Psoas muscle (tissue), 8 donors: ENCODE data around the gene CNOT11. TPM values are rescaled to one million over a fixed set of nuclear protein-coding genes. Genes with fewer than 3 reads are reported as not detected.

Experiments
- ATAC-seq, 4 donors: fragments of 200-7000 bp; cut with Tn5 transposase; one replicate each; pipeline ENCODE4 v1.9.1; 2020; ENCODE audit warnings: moderate library complexity in 3 of 4, mild to moderate bottlenecking in 2 of 4
- DNase-seq, 2 donors: peaks; one replicate each; pipeline ENCODE4 v3.0.0-alpha.2; 2020
- H3K27ac ChIP-seq: fragments of 200-600 bp; one replicate; pipeline ENCODE4 v1.8.0; 2022
- H3K27me3 ChIP-seq, 3 donors: fragments of 200-600 bp in 1 of 3; one replicate each; pipeline versions ENCODE4 v1.6.1 to v1.8.0; 2013 to 2022; ENCODE audit warnings: low read length in 2 of 3, mild to moderate bottlenecking in 2 of 3, moderate library complexity in 1 of 3; ENCODE audit not compliant: insufficient read depth in 3 of 3
- H3K36me3 ChIP-seq, 2 donors: fragments of 200-600 bp in 1 of 2; one replicate each; pipeline versions ENCODE4 v1.6.1 to v1.8.0; 2013 to 2022; ENCODE audit warnings: low read depth in 1 of 2, mild to moderate bottlenecking in 1 of 2, moderate library complexity in 1 of 2; ENCODE audit not compliant: insufficient read depth in 1 of 2
- H3K4me1 ChIP-seq: fragments of 200-600 bp; one replicate; pipeline ENCODE4 v1.8.0; 2022
- H3K4me3 ChIP-seq: fragments of 200-600 bp; one replicate; pipeline ENCODE4 v1.8.0; 2022; ENCODE audit warnings: mild to moderate bottlenecking
- H3K9me3 ChIP-seq: fragments of 200-600 bp; one replicate; pipeline ENCODE4 v1.8.0; 2022
- CTCF ChIP-seq: fragments of 200-600 bp; IDR thresholded peaks from one replicate; pipeline ENCODE4 v1.8.0; 2022; ENCODE audit warnings: antibody characterized with exemption
- WGBS, 3 donors: extraction: QIAGEN DNeasy Blood & Tissue Kit; methylation state at CpG; one replicate each; pipeline versions ENCODE4 v1.1.6 to v1.1.7; 2013; 5-methylcytosine and 5-hydroxymethylcytosine counted together
- intact Hi-C, 2 donors: fragments of 100-400 bp; cut with DNase I; formaldehyde crosslinking; loops; one replicate each; pipeline versions ENCODE4 v1.11.0 to v1.14.2; 2022
- polyA plus RNA-seq, 3 donors: library from polyadenylated mRNA; stranded (reverse); fragments of 200-250 nt; gene quantifications; one replicate each; pipeline ENCODE4 v1.2.3, GENCODE V29; 2013
- total RNA-seq, 4 donors: library from RNA; stranded (reverse); fragmentation: NEBNext Ultra II Directional in 2 of 4; extraction: Animal tissue kit (Norgen Biotek cat#: 25700) in 2 of 4; gene quantifications; one replicate each; pipeline versions ENCODE4 v1.2.1 to v1.2.4, GENCODE V29; 2021 to 2023
- donor health status: healthy with polysubstance abuse.
- donor health status: DM: no; HTN: no; CAD: no; lungs with moderate emphysema.
- donor health status: Bipolar disorder and iron deficiency.
- donor health status: healthy.
- donor health status: DM: yes; HTN: yes; CAD: no.
- donor health status: DM: no; HTN: no; CAD: no.
- donor health status: DM: no; HTN: no; CAD: no.
- donor health status: DM: yes; HTN: yes; CAD: no.

CNOT11 gene
- total and polyA plus RNA-seq, 7 donors = 17.1 to 42.1 (median 30.0) TPM

- Histone ChIP-seq H3K4me3 (no peak overlapping the region), H3K36me3 (peaks cover 19 to 98% of the 10 kb centered on the region in 2 donors), H3K27me3 (no peaks in the 10 kb centered on the region), H3K9me3 (no peaks in the 10 kb centered on the region), H3K4me1 (peaks cover 9% of the 10 kb centered on the region), H3K27ac (no peak overlapping the region)
- WGBS, 3 donors = 93 to 97% (median 96%) methylated on average over 3 of the region's 3 CpGs
- TF ChIP-seq CTCF = no peak
- DNase-seq (no peak), ATAC-seq (no peak)
- intact Hi-C loops = no loop called here
These were observed 30.3 kb downstream of the CNOT11 start for GRCh38 chr2:101282980-101283379.

- Histone ChIP-seq H3K27ac (no peak overlapping the region), H3K4me1 (peaks cover 9% of the 10 kb centered on the region), H3K9me3 (no peaks in the 10 kb centered on the region), H3K27me3 (no peaks in the 10 kb centered on the region), H3K4me3 (no peak overlapping the region), H3K36me3 (peaks cover 15 to 87% of the 10 kb centered on the region in 2 donors)
- intact Hi-C loops = no loop called here
- DNase-seq = no peak
- no peak for TF ChIP-seq CTCF
- WGBS, 3 donors = 96 to 97% (median 97%) methylated on average over 6 of the region's 6 CpGs
- ATAC-seq = no peak
These were observed 34.0 kb downstream of the CNOT11 start for GRCh38 chr2:101286684-101287083.

- WGBS, 3 donors = 97% methylated on average over 2 of the region's 2 CpGs
- H3K27ac ChIP-seq = no peak overlapping the region
- ATAC-seq (no peak), DNase-seq (no peak)
- H3K4me1 ChIP-seq = peaks cover 9% of the 10 kb centered on the region
- intact Hi-C loops = no loop called here
- no peaks in the 10 kb centered on the region for H3K27me3 ChIP-seq
- H3K9me3 ChIP-seq = no peaks in the 10 kb centered on the region
- no peak overlapping the region for H3K4me3 ChIP-seq
- TF ChIP-seq CTCF = no peak
- peaks cover 9 to 87% of the 10 kb centered on the region in 2 donors for H3K36me3 ChIP-seq
These were observed 34.6 kb downstream of the CNOT11 start for GRCh38 chr2:101287303-101287702.

GRCh38 chr2:101290711-101291110 lies 38.0 kb downstream of the CNOT11 start:
- intact Hi-C loops = no loop called here
- DNase-seq (no peak), ATAC-seq (no peak)
- Histone ChIP-seq H3K36me3 (peaks cover 4 to 80% of the 10 kb centered on the region in 2 donors), H3K27me3 (no peaks in the 10 kb centered on the region), H3K27ac (no peak overlapping the region), H3K4me3 (no peak overlapping the region), H3K9me3 (no peaks in the 10 kb centered on the region), H3K4me1 (peaks cover 4% of the 10 kb centered on the region)
- TF ChIP-seq CTCF = no peak

GRCh38 chr2:101291973-101292372 lies 39.3 kb downstream of the CNOT11 start:
- no peaks in the 10 kb centered on the region for H3K9me3 ChIP-seq
- peaks cover 4 to 67% of the 10 kb centered on the region in 2 donors for H3K36me3 ChIP-seq
- no peaks in the 10 kb centered on the region for H3K27me3 ChIP-seq
- ATAC-seq = no peak
- 86 to 90% (median 87%) methylated on average over 3 of the region's 3 CpGs for WGBS, 3 donors
- intact Hi-C loops = no loop called here
- no peak for DNase-seq
- no peak overlapping the region for H3K27ac ChIP-seq
- no peak overlapping the region for H3K4me3 ChIP-seq
- TF ChIP-seq CTCF = no peak
- peaks cover 11% of the 10 kb centered on the region for H3K4me1 ChIP-seq
